Endodermal cell (in vitro differentiated cells): Measurements from ENCODE around the gene ZNF226. TPM values are rescaled to one million over a fixed set of nuclear protein-coding genes. Genes with fewer than 3 reads are reported as not detected.

Source experiments
- DNase-seq: peaks from one replicate; pipeline ENCODE4 v3.0.0-alpha.2; 2017
- H3K27ac ChIP-seq: 2 replicates; pipeline ENCODE4 v1.5.1; 2013; ENCODE audit warnings: mild to moderate bottlenecking, low read depth, low read length, moderate library complexity
- H3K27me3 ChIP-seq: 2 replicates; pipeline ENCODE4 v1.6.1; 2013; ENCODE audit warnings: mild to moderate bottlenecking, low read length, moderate library complexity; ENCODE audit not compliant: insufficient read depth, control insufficient read depth, poor library complexity, severe bottlenecking
- H3K36me3 ChIP-seq: 2 replicates; pipeline ENCODE4 v1.7.0; 2013; ENCODE audit warnings: mild to moderate bottlenecking, low read length, moderate library complexity; ENCODE audit not compliant: control insufficient read depth, insufficient read depth
- H3K4me1 ChIP-seq: one replicate; pipeline ENCODE4 v1.7.0; 2013; ENCODE audit warnings: low read length; ENCODE audit not compliant: control insufficient read depth, insufficient read depth
- H3K4me3 ChIP-seq: 2 replicates; pipeline ENCODE4 v1.5.1; 2013; ENCODE audit warnings: mild to moderate bottlenecking, low read length, moderate library complexity
- H3K9ac ChIP-seq: 2 replicates; pipeline ENCODE4 v1.6.1; 2013; ENCODE audit warnings: mild to moderate bottlenecking, low read length, moderate library complexity; ENCODE audit not compliant: poor library complexity, severe bottlenecking; ENCODE audit errors: extremely low read depth
- H3K9me3 ChIP-seq: 2 replicates; pipeline ENCODE4 v1.6.1; 2013; ENCODE audit warnings: mild to moderate bottlenecking, low read length, moderate library complexity; ENCODE audit not compliant: control insufficient read depth
- H3K27ac Mint-ChIP-seq: 2 replicates; pipeline ENCODE4 v1.8.0; 2020; ENCODE audit warnings: mixed read lengths
- H3K27me3 Mint-ChIP-seq: 2 replicates; pipeline ENCODE4 v1.8.0; 2021; ENCODE audit warnings: mild to moderate bottlenecking, mixed read lengths; ENCODE audit not compliant: insufficient read depth
- H3K36me3 Mint-ChIP-seq: 2 replicates; pipeline ENCODE4 v1.8.0; 2020; ENCODE audit warnings: low read depth, mixed read lengths
- H3K4me1 Mint-ChIP-seq: 2 replicates; pipeline ENCODE4 v1.8.0; 2020; ENCODE audit warnings: mixed read lengths
- H3K4me3 Mint-ChIP-seq: 2 replicates; pipeline ENCODE4 v1.8.0; 2020; ENCODE audit warnings: mild to moderate bottlenecking, moderate library complexity, mixed read lengths
- H3K9me3 Mint-ChIP-seq: 2 replicates; pipeline ENCODE4 v1.8.0; 2020; ENCODE audit warnings: mild to moderate bottlenecking, mixed read lengths
- CTCF ChIP-seq: fragments of 200-600 bp; sonication (generic); conservative IDR thresholded peaks from 2 replicates; pipeline ENCODE4 v1.5.0; 2021; ENCODE audit warnings: antibody characterized with exemption, mild to moderate bottlenecking
- WGBS, 2 experiments: methylation state at CpG; one replicate each; pipeline versions ENCODE4 v1.1.5 to v1.1.7; 2013; ENCODE audit warnings: missing lambda C conversion rate in 2 of 2, mixed read lengths in 1 of 2; ENCODE audit not compliant: insufficient coverage in 1 of 2, insufficient read length in 1 of 2; 5-methylcytosine and 5-hydroxymethylcytosine counted together
- total RNA-seq, 2 donors: library from RNA; stranded (reverse); fragmentation: NEBNext Ultra II Directional in 1 of 2; extraction: Animal tissue kit (Norgen Biotek cat#: 25700) in 1 of 2; gene quantifications; 2 replicates in 1 of 2; 3 replicates in 1 of 2; pipeline ENCODE4 v1.2.1, GENCODE V29; 2021

The ZNF226 gene
- total RNA-seq, 2 donors from 2014 or later: 21.0 to 28.0 TPM

GRCh38 chr19:44141191-44142058 is 23.5 kb upstream of the ZNF226 start, which contains the start of gene ZNF234:
ZNF234 (plus strand) TSS chr19:44141554; CDS start chr19:44144633, 3,079 bp downstream.
- H3K9ac ChIP-seq: peak within 1 kb of the TSS; percentile 72
- H3K4me1 ChIP-seq: no peaks in the 10 kb centered on the region
- DNase-seq: peak; percentile 85
- H3K9me3 Mint-ChIP-seq: no peaks in the 10 kb centered on the region
- TF ChIP-seq CTCF: no peak
- peak within 1 kb of the TSS; percentile 89 for H3K27ac Mint-ChIP-seq
- peaks cover 8% of the 10 kb centered on the region for H3K4me1 Mint-ChIP-seq
- no peaks in the 10 kb centered on the region for H3K27me3 ChIP-seq
- peaks cover 18% of the 10 kb centered on the region for H3K36me3 Mint-ChIP-seq
- H3K27me3 Mint-ChIP-seq: no peaks in the 10 kb centered on the region
- peak within 1 kb of the TSS; percentile 95 for H3K4me3 ChIP-seq
- no peak within 1 kb of the TSS for H3K27ac ChIP-seq
- 1 to 3% methylated on average over 35 to 52 of the region's 52 CpGs for WGBS, 2 experiments
- H3K9me3 ChIP-seq: no peaks in the 10 kb centered on the region
- peak within 1 kb of the TSS; percentile 90 for H3K4me3 Mint-ChIP-seq
- peaks cover 12% of the 10 kb centered on the region for H3K36me3 ChIP-seq

GRCh38 chr19:44142059-44142433 is 22.9 kb upstream of the ZNF226 start:
- Mint-ChIP-seq H3K36me3 (peaks cover 18% of the 10 kb centered on the region), H3K27ac (peak overlapping the region; percentile 89), H3K4me1 (peaks cover 8% of the 10 kb centered on the region), H3K27me3 (no peaks in the 10 kb centered on the region), H3K9me3 (no peaks in the 10 kb centered on the region), H3K4me3 (peak overlapping the region; percentile 90)
- Histone ChIP-seq H3K4me3 (peak overlapping the region; percentile 95), H3K9ac (peak overlapping the region; percentile 72), H3K27me3 (no peaks in the 10 kb centered on the region), H3K9me3 (no peaks in the 10 kb centered on the region), H3K36me3 (peaks cover 13% of the 10 kb centered on the region), H3K4me1 (no peaks in the 10 kb centered on the region), H3K27ac (no peak overlapping the region)
- peak; percentile 48 for DNase-seq
- 9 to 11% methylated on average over 4 to 13 of the region's 13 CpGs for WGBS, 2 experiments
- no peak for TF ChIP-seq CTCF

DNA sequence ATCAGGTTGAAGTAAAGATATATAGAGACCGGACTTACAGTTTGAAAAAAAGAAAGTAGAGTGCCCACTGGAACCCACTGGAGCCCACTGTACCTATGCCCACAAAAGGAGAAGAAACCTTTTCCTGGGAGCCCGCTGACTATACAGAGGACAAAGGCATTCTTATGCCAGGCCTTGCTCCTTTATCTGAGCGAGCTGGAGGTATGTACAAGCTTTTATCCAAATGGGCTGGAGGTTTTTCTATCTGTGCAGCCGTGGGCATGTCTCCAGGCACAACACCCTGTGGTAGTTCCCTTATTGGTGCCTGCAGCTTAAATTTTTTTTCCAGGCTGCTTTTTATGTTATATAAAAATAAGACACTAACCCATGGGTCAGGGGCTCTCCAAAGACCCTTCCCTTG is 15.1 kb upstream of the ZNF226 start:
- Histone ChIP-seq H3K27ac (no peak overlapping the region), H3K9ac (no peak overlapping the region), H3K4me3 (no peak overlapping the region), H3K36me3 (peaks cover 69% of the 10 kb centered on the region), H3K4me1 (no peaks in the 10 kb centered on the region), H3K9me3 (no peaks in the 10 kb centered on the region), H3K27me3 (no peaks in the 10 kb centered on the region)
- no peaks in the 10 kb centered on the region for H3K27me3 Mint-ChIP-seq
- WGBS, 2 experiments: 94 to 100% methylated on average over 3 to 4 of the region's 4 CpGs
- no peaks in the 10 kb centered on the region for H3K4me1 Mint-ChIP-seq
- TF ChIP-seq CTCF: no peak
- peaks cover 63% of the 10 kb centered on the region for H3K36me3 Mint-ChIP-seq
- H3K4me3 Mint-ChIP-seq: no peak overlapping the region
- peaks cover 2% of the 10 kb centered on the region for H3K9me3 Mint-ChIP-seq
- DNase-seq: no peak
- H3K27ac Mint-ChIP-seq: no peak overlapping the region
